PC-3 (cell line): ENCODE results near the gene CHSY1. TPM values are rescaled to one million over a fixed set of nuclear protein-coding genes. Genes with fewer than 3 reads are reported as not detected.

Experiments
- ATAC-seq: fragments of 200-7000 bp; cut with Tn5 transposase; 2 replicates; pipeline ENCODE4 v1.9.1; 2020; ENCODE audit warnings: mild to moderate bottlenecking, moderate library complexity
- BruUV-seq: library from RNA; stranded (reverse); fragments of 400-500 nt; replicated peaks from 2 replicates; lab custom pipeline; 2021; lab: Mats Ljungman, UMichigan
- CTCF ChIA-PET: fragments of 300-600 bp; sonication (Branson Sonifier 250); formaldehyde crosslinking; loops from one replicate; lab custom pipeline; 2022; ENCODE audit warnings: antibody characterized with exemption; lab: Charles Lee
- POLR2A ChIA-PET: fragments of 300-600 bp; sonication (Branson Sonifier 250); formaldehyde crosslinking; loops from one replicate; lab custom pipeline; 2022; ENCODE audit warnings: antibody characterized with exemption; ENCODE audit not compliant: unreplicated experiment; lab: Charles Lee
- DNase-seq: peaks from one replicate; pipeline ENCODE4 v3.0.0-alpha.2; 2015
- H2AFZ ChIP-seq: fragments of 300-600 bp; sonication (generic); 2 replicates; pipeline ENCODE4 v1.6.0; 2016; ENCODE audit warnings: antibody characterized with exemption, low read length
- H3F3A ChIP-seq: fragments of 300-600 bp; sonication (generic); one replicate; pipeline ENCODE4 v1.6.0; 2017; ENCODE audit warnings: antibody characterized with exemption, low read length, control low read depth, mild to moderate bottlenecking; ENCODE audit not compliant: unreplicated experiment
- H3K27ac ChIP-seq: fragments of 300-600 bp; sonication (generic); 2 replicates; pipeline ENCODE4 v1.5.1; 2016; ENCODE audit warnings: mild to moderate bottlenecking, low read length
- H3K27me3 ChIP-seq: fragments of 300-600 bp; sonication (generic); 2 replicates; pipeline ENCODE4 v1.6.1; 2016; ENCODE audit warnings: low read length, mixed read lengths
- H3K36me3 ChIP-seq: fragments of 300-600 bp; sonication (generic); 2 replicates; pipeline ENCODE4 v1.6.1; 2016; ENCODE audit warnings: low read depth, mixed run types, low read length, mixed read lengths
- H3K4me1 ChIP-seq: fragments of 300-600 bp; sonication (generic); 2 replicates; pipeline ENCODE4 v1.5.1; 2016; ENCODE audit warnings: low read length; ENCODE audit not compliant: insufficient read depth
- H3K4me2 ChIP-seq: fragments of 300-600 bp; sonication (generic); 2 replicates; pipeline ENCODE4 v1.6.0; 2016; ENCODE audit warnings: low read length
- H3K4me3 ChIP-seq: fragments of 300-600 bp; sonication (generic); 2 replicates; pipeline ENCODE4 v1.5.1; 2016; ENCODE audit warnings: mild to moderate bottlenecking, low read length, mixed read lengths
- H3K79me2 ChIP-seq: fragments of 300-600 bp; sonication (generic); 2 replicates; pipeline ENCODE4 v1.6.1; 2017; ENCODE audit warnings: low read length, mixed read lengths
- H3K9ac ChIP-seq: fragments of 300-600 bp; sonication (generic); 2 replicates; pipeline ENCODE4 v1.6.0; 2016; ENCODE audit warnings: mild to moderate bottlenecking, low read length
- H3K9me2 ChIP-seq: fragments of 300-600 bp; sonication (generic); replicated peaks from 2 replicates; pipeline ENCODE4 v1.6.1; 2016; ENCODE audit warnings: mixed run types, low read length, mixed read lengths
- H3K9me3 ChIP-seq: fragments of 300-600 bp; sonication (generic); 2 replicates; pipeline ENCODE4 v1.6.1; 2016; ENCODE audit warnings: low read length, mixed read lengths
- H4K20me1 ChIP-seq: fragments of 300-600 bp; sonication (generic); 2 replicates; pipeline ENCODE4 v1.6.1; 2016; ENCODE audit warnings: low read length, mixed read lengths
- EZH2 ChIP-seq: fragments of 300-600 bp; sonication (generic); IDR thresholded peaks from one replicate; pipeline ENCODE4 v1.6.1; 2017; ENCODE audit warnings: antibody characterized with exemption, mild to moderate bottlenecking, low read length; ENCODE audit not compliant: unreplicated experiment
- EZH2phosphoT487 ChIP-seq: fragments of 300-600 bp; sonication (generic); IDR thresholded peaks from 2 replicates; pipeline ENCODE4 v1.6.1; 2018; ENCODE audit warnings: mild to moderate bottlenecking, antibody characterized with exemption, low read length, borderline replicate concordance
- intact Hi-C: fragments of 100-400 bp; cut with micrococcal nuclease; formaldehyde crosslinking; loops from 2 replicates; pipeline ENCODE4 v1.9.0; 2023
- total RNA-seq: library from RNA; depleted of rRNA; stranded (reverse); fragments of >200 nt; gene quantifications from 2 replicates; pipeline ENCODE4 v1.2.3, GENCODE V29; 2014
- TF ChIP-seq, protein P1 (sequence below): fragments of 300-600 bp; sonication (generic); conservative IDR thresholded peaks from 2 replicates; pipeline ENCODE4 v1.5.1; 2017; ENCODE audit warnings: antibody characterized with exemption, low read depth, mild to moderate bottlenecking, low read length

CHSY1 gene
- total RNA-seq, 1 experiment from 2014 or later: 13.8 TPM

DNA sequence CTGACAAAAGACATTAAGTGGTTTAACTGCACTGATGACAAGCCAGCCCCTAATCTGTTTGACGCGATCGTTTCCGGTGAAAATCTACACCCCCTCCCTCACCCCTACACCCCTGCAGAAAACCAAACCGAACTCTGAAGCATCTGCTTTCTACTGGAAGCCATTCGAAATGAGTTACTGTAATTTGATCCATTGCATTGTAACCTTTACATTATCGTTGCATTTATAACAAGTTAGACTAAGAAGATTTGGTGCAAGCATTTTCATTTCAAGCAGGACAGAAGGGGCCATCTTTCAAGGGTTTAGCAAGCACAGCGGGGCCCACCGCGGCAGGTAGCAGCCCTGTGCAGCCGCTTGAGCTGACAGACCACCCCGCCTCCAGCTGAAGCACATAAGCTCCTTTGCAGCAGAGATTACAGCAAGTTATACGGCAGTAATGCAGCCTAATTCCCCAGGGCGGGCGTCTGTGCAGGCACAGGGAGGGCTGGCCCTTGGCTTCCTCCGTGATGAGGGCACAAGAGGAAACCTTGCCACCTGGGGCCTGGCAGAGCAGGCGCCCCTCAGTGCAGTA is 79.3 kb downstream of the CHSY1 start:
- no peak overlapping the region for H3K4me3 ChIP-seq
- H3K27ac ChIP-seq: no peak overlapping the region
- POLR2A ChIA-PET: no interaction called here
- peaks cover 6% of the 10 kb centered on the region for H3F3A ChIP-seq
- no peaks in the 10 kb centered on the region for H3K9me3 ChIP-seq
- no peak overlapping the region for H3K4me2 ChIP-seq
- H3K9me2 ChIP-seq: no peaks in the 10 kb centered on the region
- DNase-seq (no peak), ATAC-seq (no peak)
- H4K20me1 ChIP-seq: no peaks in the 10 kb centered on the region
- H3K4me1 ChIP-seq: peaks cover 44% of the 10 kb centered on the region
- intact Hi-C loops: no loop called here
- H3K27me3 ChIP-seq: no peaks in the 10 kb centered on the region
- peaks cover 3% of the 10 kb centered on the region; the same call in 1 of the 2 replicates for H3K36me3 ChIP-seq
- BruUV-seq: no TSS peak
- no peaks in the 10 kb centered on the region; the same call in 1 of the 2 replicates for H3K79me2 ChIP-seq
- no peak overlapping the region for H2AFZ ChIP-seq
- H3K9ac ChIP-seq: no peak overlapping the region
- CTCF ChIA-PET: no interaction called here
- TF ChIP-seq EZH2 (no peak), EZH2phosphoT487 (no peak)
- TF ChIP-seq, protein P1, sequence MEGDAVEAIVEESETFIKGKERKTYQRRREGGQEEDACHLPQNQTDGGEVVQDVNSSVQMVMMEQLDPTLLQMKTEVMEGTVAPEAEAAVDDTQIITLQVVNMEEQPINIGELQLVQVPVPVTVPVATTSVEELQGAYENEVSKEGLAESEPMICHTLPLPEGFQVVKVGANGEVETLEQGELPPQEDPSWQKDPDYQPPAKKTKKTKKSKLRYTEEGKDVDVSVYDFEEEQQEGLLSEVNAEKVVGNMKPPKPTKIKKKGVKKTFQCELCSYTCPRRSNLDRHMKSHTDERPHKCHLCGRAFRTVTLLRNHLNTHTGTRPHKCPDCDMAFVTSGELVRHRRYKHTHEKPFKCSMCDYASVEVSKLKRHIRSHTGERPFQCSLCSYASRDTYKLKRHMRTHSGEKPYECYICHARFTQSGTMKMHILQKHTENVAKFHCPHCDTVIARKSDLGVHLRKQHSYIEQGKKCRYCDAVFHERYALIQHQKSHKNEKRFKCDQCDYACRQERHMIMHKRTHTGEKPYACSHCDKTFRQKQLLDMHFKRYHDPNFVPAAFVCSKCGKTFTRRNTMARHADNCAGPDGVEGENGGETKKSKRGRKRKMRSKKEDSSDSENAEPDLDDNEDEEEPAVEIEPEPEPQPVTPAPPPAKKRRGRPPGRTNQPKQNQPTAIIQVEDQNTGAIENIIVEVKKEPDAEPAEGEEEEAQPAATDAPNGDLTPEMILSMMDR: no peak

DNA sequence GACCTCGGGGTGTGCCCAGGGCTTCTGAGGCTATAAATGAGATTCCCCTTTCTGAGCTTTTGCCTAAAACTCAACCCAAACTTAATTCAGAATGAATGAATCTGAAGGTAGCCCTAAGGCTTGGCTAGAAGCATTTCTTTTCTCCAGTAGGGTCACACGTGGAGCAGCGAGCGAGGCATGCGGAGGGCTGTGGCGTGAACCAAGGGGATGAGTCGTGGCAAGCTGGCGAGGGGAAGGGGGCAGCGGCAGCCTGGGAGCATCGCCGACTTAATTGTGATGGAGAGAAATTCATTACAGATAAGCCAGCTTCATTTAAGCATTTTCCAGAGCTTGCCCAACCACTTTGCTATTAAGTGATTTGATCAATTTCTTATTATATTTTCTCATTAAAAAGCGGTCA is 79.9 kb downstream of the CHSY1 start:
- H3K9me2 ChIP-seq: no peaks in the 10 kb centered on the region
- no peaks in the 10 kb centered on the region for H3K36me3 ChIP-seq
- CTCF ChIA-PET: no interaction called here
- intact Hi-C loops: no loop called here
- BruUV-seq: no TSS peak
- no peak overlapping the region for H3K4me3 ChIP-seq
- no peak overlapping the region for H2AFZ ChIP-seq
- no peak for ATAC-seq
- peaks cover 50% of the 10 kb centered on the region for H3K4me1 ChIP-seq
- H4K20me1 ChIP-seq: no peaks in the 10 kb centered on the region
- no peaks in the 10 kb centered on the region; the same call in 1 of the 2 replicates for H3K79me2 ChIP-seq
- H3F3A ChIP-seq: peaks cover 6% of the 10 kb centered on the region
- H3K27me3 ChIP-seq: no peaks in the 10 kb centered on the region
- H3K9ac ChIP-seq: no peak overlapping the region
- no peaks in the 10 kb centered on the region for H3K9me3 ChIP-seq
- POLR2A ChIA-PET: no interaction called here
- DNase-seq: no peak
- TF ChIP-seq EZH2: no peak
- TF ChIP-seq, protein P1: no peak
- peak overlapping the region; percentile 94; the same call in 1 of the 2 replicates for H3K27ac ChIP-seq
- no peak overlapping the region for H3K4me2 ChIP-seq

DNA sequence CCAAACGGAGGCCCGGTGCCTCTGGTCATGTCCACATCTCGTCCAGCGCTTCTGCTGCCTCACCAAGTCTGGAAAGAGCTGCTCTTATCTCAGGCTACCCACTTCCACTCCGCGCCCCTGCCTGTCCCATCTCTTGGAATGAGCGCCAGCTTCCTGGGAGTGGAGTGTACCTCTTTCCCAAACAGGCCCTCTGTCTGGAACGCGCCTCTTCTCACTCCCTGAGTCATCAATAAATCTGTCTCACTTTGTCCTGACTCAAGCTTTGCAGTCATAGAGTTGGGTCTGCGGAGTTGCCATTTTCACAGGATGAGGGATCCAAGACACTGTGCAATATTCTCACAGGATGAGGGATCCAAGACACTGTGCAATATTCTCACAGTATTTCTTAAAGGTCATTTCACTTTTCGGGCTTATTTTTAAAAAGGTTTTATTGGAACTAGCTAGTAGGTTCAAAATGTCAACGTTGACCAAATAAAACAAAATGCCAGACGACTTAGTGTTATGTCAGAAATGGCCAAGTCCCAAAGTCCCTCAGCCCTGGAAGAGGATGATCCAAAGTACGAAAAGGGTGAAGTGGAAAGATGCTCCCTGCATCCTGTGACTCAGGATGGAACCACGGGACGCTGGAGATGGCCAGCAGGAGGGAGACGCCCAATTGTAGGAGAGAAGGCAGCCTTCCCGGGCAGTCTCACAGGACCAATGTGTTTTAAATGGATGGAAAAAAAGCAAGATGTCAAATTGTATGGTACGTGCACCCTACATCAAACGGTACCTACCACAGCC is 81.1 kb downstream of the CHSY1 start:
- Histone ChIP-seq H3K27me3 (no peaks in the 10 kb centered on the region), H3F3A (peaks cover 6% of the 10 kb centered on the region), H3K4me1 (peaks cover 53% of the 10 kb centered on the region), H3K9ac (no peak overlapping the region), H4K20me1 (no peaks in the 10 kb centered on the region), H3K79me2 (no peaks in the 10 kb centered on the region), H3K9me3 (0 out of 2 replicates have a peak, but pooled peaks cover 4% of the 10 kb centered on the region), H3K27ac (peak overlapping the region; percentile 94), H3K9me2 (no peaks in the 10 kb centered on the region), H3K36me3 (no peaks in the 10 kb centered on the region; the same call in 1 of the 2 replicates), H3K4me2 (peak overlapping the region; percentile 60), H2AFZ (0 out of 2 replicates have a peak overlapping the region, but pooled peaks have one; percentile 28), H3K4me3 (no peak overlapping the region)
- DNase-seq (peak; percentile 78), ATAC-seq (peak; percentile 45)
- TF ChIP-seq EZH2phosphoT487 (no peak), EZH2 (no peak)
- TF ChIP-seq, protein P1: no peak
- POLR2A ChIA-PET: no interaction called here
- intact Hi-C loops: no loop called here
- CTCF ChIA-PET: no interaction called here
- BruUV-seq: no TSS peak
